ENCODE results near the gene TEX10. TPM values are rescaled to one million over a fixed set of nuclear protein-coding genes. Genes with fewer than 3 reads are reported as not detected.

Gene TEX10
- total RNA-seq, 2 donors from 2014 or later = 44.7 to 49.4 TPM

GRCh38 chr9:100379862-100380261, 27.1 kb upstream of the TEX10 start:
- Mint-ChIP-seq H3K4me3 (no peak overlapping the region), H3K9me3 (peaks cover 19% of the 10 kb centered on the region), H3K27me3 (ENCODE audit: insufficient read depth) (no peaks in the 10 kb centered on the region), H3K27ac (no peak overlapping the region), H3K36me3 (ENCODE audit: low read depth) (peaks cover 5% of the 10 kb centered on the region), H3K4me1 (no peaks in the 10 kb centered on the region)
- WGBS, 2 experiments (ENCODE audit: insufficient coverage in 1 of 2, insufficient read length in 1 of 2) = 100% methylated on average over 1 of the region's 4 CpGs; no CpG with 5 or more reads in 1 of the 2 experiments
- Histone ChIP-seq H3K36me3 (ENCODE audit: control insufficient read depth, insufficient read depth, low read length) (no peaks in the 10 kb centered on the region), H3K9me3 (ENCODE audit: control insufficient read depth, low read length) (peaks cover 26% of the 10 kb centered on the region), H3K27me3 (ENCODE audit: control insufficient read depth, insufficient read depth, low read length, poor library complexity, severe bottlenecking) (no peaks in the 10 kb centered on the region), H3K27ac (ENCODE audit: low read depth, low read length) (no peak overlapping the region), H3K4me1 (ENCODE audit: control insufficient read depth, insufficient read depth, low read length) (no peaks in the 10 kb centered on the region), H3K9ac (ENCODE audit: extremely low read depth, low read length, poor library complexity, severe bottlenecking) (no peak overlapping the region), H3K4me3 (ENCODE audit: low read length) (no peak overlapping the region)
- TF ChIP-seq CTCF (conservative IDR thresholded peaks at IDR 0.05) = no peak
- DNase-seq = no peak

GRCh38 chr9:100377015-100377414, 24.3 kb upstream of the TEX10 start:
- Histone ChIP-seq H3K4me3 (ENCODE audit: low read length) (no peak overlapping the region), H3K9me3 (ENCODE audit: control insufficient read depth, low read length) (peaks cover 32% of the 10 kb centered on the region), H3K27me3 (ENCODE audit: control insufficient read depth, insufficient read depth, low read length, poor library complexity, severe bottlenecking) (no peaks in the 10 kb centered on the region), H3K36me3 (ENCODE audit: control insufficient read depth, insufficient read depth, low read length) (no peaks in the 10 kb centered on the region), H3K27ac (ENCODE audit: low read depth, low read length) (no peak overlapping the region), H3K9ac (ENCODE audit: extremely low read depth, low read length, poor library complexity, severe bottlenecking) (no peak overlapping the region), H3K4me1 (ENCODE audit: control insufficient read depth, insufficient read depth, low read length) (no peaks in the 10 kb centered on the region)
- H3K4me3 Mint-ChIP-seq = no peak overlapping the region
- DNase-seq = no peak
- no peaks in the 10 kb centered on the region for H3K36me3 Mint-ChIP-seq (ENCODE audit: low read depth)
- H3K9me3 Mint-ChIP-seq = peaks cover 27% of the 10 kb centered on the region
- no peaks in the 10 kb centered on the region for H3K27me3 Mint-ChIP-seq (ENCODE audit: insufficient read depth)
- H3K4me1 Mint-ChIP-seq = no peaks in the 10 kb centered on the region
- H3K27ac Mint-ChIP-seq = no peak overlapping the region
- WGBS, 2 experiments (ENCODE audit: insufficient coverage in 1 of 2, insufficient read length in 1 of 2) = 93% methylated on average over 4 of the region's 5 CpGs; no CpG with 5 or more reads in 1 of the 2 experiments
- TF ChIP-seq CTCF (conservative IDR thresholded peaks at IDR 0.05) = no peak

- Histone ChIP-seq H3K9me3 (ENCODE audit: control insufficient read depth, low read length) (peaks cover 45% of the 10 kb centered on the region), H3K4me1 (ENCODE audit: control insufficient read depth, insufficient read depth, low read length) (no peaks in the 10 kb centered on the region), H3K27me3 (ENCODE audit: control insufficient read depth, insufficient read depth, low read length, poor library complexity, severe bottlenecking) (no peaks in the 10 kb centered on the region), H3K27ac (ENCODE audit: low read depth, low read length) (no peak overlapping the region), H3K9ac (ENCODE audit: extremely low read depth, low read length, poor library complexity, severe bottlenecking) (no peak overlapping the region), H3K36me3 (ENCODE audit: control insufficient read depth, insufficient read depth, low read length) (no peaks in the 10 kb centered on the region), H3K4me3 (ENCODE audit: low read length) (no peak overlapping the region)
- Mint-ChIP-seq H3K27me3 (ENCODE audit: insufficient read depth) (no peaks in the 10 kb centered on the region), H3K4me1 (no peaks in the 10 kb centered on the region), H3K36me3 (ENCODE audit: low read depth) (peaks cover 4% of the 10 kb centered on the region), H3K27ac (no peak overlapping the region), H3K4me3 (no peak overlapping the region), H3K9me3 (peaks cover 33% of the 10 kb centered on the region)
- no peak for TF ChIP-seq CTCF (conservative IDR thresholded peaks at IDR 0.05)
- DNase-seq = peak; percentile 54
- WGBS, 2 experiments (ENCODE audit: insufficient coverage in 1 of 2, insufficient read length in 1 of 2) = 91% methylated on average over 4 to 5 of the region's 5 CpGs
Measured at GRCh38 chr9:100375658-100376057, 22.9 kb upstream of the TEX10 start.

Data from endodermal cell (in vitro differentiated cells).